ENCODE measurements around the gene TMLHE. TPM values are rescaled to one million over a fixed set of nuclear protein-coding genes. Genes with fewer than 3 reads are reported as not detected.

Gene TMLHE
- total and polyA plus RNA-seq, 2 of the 13 experiments (the other 11 are each of a cell fraction or from before 2014, with no cell fraction given): 12.5 to 14.2 TPM

DNA sequence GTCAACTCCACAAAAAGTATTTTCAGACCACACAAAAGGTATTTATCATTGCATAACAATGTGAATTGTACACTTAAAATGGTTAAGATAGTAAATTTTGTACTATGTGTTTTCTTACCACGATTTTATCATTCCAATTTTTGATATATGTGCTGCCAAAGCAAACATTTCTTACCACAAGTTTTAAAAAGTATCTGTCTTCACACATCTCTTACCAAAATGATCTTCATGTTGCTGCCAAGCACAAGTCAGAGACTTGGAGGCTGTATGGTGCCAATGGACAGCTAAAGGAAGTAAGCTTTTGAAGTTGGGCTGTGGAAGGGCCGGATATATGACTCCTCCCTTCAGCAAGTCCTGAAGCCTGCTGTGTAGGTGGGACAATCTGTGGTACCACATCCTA is 67.9 kb downstream of the TMLHE start (continued):
- TF ChIP-seq, protein P1, sequence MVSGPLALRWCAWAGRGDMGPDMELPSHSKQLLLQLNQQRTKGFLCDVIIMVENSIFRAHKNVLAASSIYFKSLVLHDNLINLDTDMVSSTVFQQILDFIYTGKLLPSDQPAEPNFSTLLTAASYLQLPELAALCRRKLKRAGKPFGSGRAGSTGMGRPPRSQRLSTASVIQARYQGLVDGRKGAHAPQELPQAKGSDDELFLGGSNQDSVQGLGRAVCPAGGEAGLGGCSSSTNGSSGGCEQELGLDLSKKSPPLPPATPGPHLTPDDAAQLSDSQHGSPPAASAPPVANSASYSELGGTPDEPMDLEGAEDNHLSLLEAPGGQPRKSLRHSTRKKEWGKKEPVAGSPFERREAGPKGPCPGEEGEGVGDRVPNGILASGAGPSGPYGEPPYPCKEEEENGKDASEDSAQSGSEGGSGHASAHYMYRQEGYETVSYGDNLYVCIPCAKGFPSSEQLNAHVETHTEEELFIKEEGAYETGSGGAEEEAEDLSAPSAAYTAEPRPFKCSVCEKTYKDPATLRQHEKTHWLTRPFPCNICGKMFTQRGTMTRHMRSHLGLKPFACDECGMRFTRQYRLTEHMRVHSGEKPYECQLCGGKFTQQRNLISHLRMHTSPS (CRISPR knock-in tag; IDR thresholded peaks at IDR 0.05; ENCODE audit: low read depth): no peak
- no peak for TF ChIP-seq HCFC1 (IDR thresholded peaks at IDR 0.05; ENCODE audit: low read depth, low read length)
- no peak for TF ChIP-seq TCF7L2 (IDR thresholded peaks at IDR 0.05; ENCODE audit: low read depth, low read length)
- no peak for TF ChIP-seq ZNF143 (CRISPR knock-in tag; IDR thresholded peaks at IDR 0.05)
- TF ChIP-seq, protein P2, sequence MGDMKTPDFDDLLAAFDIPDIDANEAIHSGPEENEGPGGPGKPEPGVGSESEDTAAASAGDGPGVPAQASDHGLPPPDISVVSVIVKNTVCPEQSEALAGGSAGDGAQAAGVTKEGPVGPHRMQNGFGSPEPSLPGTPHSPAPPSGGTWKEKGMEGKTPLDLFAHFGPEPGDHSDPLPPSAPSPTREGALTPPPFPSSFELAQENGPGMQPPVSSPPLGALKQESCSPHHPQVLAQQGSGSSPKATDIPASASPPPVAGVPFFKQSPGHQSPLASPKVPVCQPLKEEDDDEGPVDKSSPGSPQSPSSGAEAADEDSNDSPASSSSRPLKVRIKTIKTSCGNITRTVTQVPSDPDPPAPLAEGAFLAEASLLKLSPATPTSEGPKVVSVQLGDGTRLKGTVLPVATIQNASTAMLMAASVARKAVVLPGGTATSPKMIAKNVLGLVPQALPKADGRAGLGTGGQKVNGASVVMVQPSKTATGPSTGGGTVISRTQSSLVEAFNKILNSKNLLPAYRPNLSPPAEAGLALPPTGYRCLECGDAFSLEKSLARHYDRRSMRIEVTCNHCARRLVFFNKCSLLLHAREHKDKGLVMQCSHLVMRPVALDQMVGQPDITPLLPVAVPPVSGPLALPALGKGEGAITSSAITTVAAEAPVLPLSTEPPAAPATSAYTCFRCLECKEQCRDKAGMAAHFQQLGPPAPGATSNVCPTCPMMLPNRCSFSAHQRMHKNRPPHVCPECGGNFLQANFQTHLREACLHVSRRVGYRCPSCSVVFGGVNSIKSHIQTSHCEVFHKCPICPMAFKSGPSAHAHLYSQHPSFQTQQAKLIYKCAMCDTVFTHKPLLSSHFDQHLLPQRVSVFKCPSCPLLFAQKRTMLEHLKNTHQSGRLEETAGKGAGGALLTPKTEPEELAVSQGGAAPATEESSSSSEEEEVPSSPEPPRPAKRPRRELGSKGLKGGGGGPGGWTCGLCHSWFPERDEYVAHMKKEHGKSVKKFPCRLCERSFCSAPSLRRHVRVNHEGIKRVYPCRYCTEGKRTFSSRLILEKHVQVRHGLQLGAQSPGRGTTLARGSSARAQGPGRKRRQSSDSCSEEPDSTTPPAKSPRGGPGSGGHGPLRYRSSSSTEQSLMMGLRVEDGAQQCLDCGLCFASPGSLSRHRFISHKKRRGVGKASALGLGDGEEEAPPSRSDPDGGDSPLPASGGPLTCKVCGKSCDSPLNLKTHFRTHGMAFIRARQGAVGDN (CRISPR knock-in tag; IDR thresholded peaks at IDR 0.05): no peak
- no peak for TF ChIP-seq SMAD1 (CRISPR knock-in tag; IDR thresholded peaks at IDR 0.05; ENCODE audit: borderline replicate concordance, low read depth)
- TF ChIP-seq, protein P3, sequence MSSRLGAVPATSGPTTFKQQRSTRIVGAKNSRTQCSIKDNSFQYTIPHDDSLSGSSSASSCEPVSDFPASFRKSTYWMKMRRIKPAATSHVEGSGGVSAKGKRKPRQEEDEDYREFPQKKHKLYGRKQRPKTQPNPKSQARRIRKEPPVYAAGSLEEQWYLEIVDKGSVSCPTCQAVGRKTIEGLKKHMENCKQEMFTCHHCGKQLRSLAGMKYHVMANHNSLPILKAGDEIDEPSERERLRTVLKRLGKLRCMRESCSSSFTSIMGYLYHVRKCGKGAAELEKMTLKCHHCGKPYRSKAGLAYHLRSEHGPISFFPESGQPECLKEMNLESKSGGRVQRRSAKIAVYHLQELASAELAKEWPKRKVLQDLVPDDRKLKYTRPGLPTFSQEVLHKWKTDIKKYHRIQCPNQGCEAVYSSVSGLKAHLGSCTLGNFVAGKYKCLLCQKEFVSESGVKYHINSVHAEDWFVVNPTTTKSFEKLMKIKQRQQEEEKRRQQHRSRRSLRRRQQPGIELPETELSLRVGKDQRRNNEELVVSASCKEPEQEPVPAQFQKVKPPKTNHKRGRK (CRISPR knock-in tag; IDR thresholded peaks at IDR 0.05): no peak
- TF ChIP-seq HMG20B (CRISPR knock-in tag; conservative IDR thresholded peaks at IDR 0.05): no peak
- TF ChIP-seq ZNF670 (CRISPR knock-in tag; IDR thresholded peaks at IDR 0.05; ENCODE audit: borderline replicate concordance): no peak
- TF ChIP-seq ISX (CRISPR knock-in tag; conservative IDR thresholded peaks at IDR 0.05): no peak
- TF ChIP-seq FOXP1 (IDR thresholded peaks at IDR 0.05): no peak
- no peak for TF ChIP-seq FOXP1 (CRISPR knock-in tag; IDR thresholded peaks at IDR 0.05)
